Stimulated activated CD8-positive, alpha-beta memory T cell treated with anti-CD3 and anti-CD28 coated beads, Interleukin-2, amount 100 ng/mL, for 1 hour (primary cell): Measurements from ENCODE around the gene MORC4.
A peak's percentile ranks its signal among the peaks of the same experiment; 100 is the strongest.
"Not testable (repeated sequence)": the region's sequence is repeated elsewhere in the genome, so short reads cannot be mapped to it uniquely, and the experiment has no call there.

Experiments used
- DNase-seq, 2 donors: peaks; one replicate each; pipeline ENCODE4 v3.0.0-alpha.2; 2020; ENCODE audit warnings: low read depth in 2 of 2

Gene MORC4

GRCh38 chrX:107000013-107000515, at the start of gene MORC4:
Gene MORC4 (minus strand): TSS chrX:107000212. CDS start chrX:106999969, 243 bp downstream.
- DNase-seq = peak in 1 of 2 donors; percentile 22

DNA sequence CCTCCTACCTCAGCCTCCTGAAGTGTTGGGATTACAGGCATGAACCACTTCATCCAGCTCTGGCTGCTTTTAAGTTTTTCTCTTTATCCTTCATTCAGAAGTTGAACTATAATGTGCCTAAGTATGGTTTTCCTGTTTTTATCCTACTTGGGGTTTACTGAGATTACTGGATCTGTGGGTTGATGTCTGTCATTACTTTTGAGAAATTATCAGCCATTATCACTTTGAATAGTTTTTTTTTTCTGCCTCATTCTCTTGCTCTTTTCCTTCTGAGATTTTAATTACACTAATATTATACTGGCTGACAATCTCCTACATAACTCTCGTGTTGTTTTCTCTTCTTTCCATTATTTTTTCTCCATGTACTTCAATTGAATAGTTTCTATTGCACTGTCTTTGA, 47.6 kb upstream of the MORC4 start:
- no peak for DNase-seq

GRCh38 chrX:107029752-107030151, 29.7 kb upstream of the MORC4 start:
- DNase-seq = no peak

GRCh38 chrX:107025545-107025944, 25.5 kb upstream of the MORC4 start:
- DNase-seq = no peak

DNA sequence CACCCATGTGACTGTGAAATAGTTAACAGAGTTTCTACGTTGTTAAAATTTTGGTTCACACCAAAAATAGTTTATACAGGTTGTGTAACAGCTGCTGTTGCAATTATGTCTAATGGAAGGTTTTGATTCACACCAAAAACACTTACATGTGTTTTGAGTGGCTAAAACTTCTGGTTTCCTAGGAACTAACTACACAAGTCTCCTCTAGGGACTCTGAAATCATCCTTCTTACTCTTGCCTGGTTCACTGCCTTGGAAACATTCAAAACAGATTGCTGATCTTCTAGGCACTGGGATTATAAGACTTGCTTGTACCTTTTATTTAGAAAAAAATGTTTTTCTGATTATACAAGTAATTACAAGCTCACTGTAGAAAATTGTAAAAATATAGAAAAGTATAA, 14.9 kb upstream of the MORC4 start:
- no peak for DNase-seq

- DNase-seq = no peak
Measured at GRCh38 chrX:107008034-107008433, 8.0 kb upstream of the MORC4 start.

- peak in 1 of 2 donors; percentile 16 for DNase-seq
Measured at GRCh38 chrX:106999002-106999975, 723 bp downstream of the MORC4 start.

DNA sequence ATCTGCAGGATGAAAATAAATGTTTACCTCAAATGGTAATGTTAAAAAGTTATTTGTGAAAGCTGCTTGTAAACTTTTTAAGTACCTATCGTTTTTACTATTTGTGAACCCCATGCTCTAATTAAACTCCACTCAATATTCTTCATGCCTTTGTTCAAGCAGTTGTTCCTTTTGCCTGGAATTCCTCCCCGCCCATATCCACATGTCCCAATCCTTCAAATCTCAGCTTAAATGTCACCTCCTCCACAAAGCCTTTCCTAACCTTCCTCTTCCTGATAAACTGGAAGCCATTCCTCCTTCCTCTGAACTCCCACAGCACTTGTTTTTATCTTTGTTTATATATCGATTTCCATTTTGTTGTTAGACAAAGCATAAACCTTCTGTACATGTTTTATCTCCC, 2.4 kb downstream of the MORC4 start:
- no peak for DNase-seq

DNA sequence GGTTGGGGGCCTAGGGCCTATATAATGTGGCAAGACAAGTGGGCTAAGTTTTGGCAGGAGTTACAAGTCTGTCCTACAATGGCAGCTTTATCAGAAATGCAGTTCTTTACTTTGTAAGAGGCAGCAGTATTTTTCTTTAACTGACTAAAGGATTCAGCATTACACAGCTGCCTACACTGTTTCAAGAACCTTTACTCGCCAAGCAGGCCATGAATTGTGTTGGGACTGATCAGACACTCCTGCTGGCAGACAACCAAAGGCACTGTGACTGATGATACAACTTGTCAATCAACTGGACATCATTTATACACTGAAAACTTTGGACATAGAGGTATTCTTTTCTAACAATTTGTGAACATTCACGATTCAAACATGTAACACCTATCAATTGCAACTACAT, 4.3 kb downstream of the MORC4 start:
- DNase-seq = no peak

DNA sequence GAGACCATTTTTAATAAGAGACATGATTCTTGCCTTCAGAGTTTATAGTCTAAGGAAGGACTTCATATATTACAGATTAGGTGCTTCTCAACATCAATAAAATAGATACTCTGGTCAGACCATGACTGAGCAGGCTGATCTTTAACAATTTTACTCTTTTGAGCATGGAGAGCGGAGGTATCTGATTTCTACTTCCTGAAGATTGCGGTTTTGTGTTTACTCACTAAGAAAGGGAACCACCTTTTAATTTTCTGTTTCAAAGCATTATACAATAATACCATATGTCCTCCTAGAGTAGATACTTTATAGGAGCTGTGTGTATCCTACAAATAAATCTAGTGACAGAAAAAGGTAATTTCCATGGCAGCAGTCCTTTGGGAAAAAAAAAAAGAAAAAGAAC, 12.5 kb downstream of the MORC4 start:
- no peak for DNase-seq

DNA sequence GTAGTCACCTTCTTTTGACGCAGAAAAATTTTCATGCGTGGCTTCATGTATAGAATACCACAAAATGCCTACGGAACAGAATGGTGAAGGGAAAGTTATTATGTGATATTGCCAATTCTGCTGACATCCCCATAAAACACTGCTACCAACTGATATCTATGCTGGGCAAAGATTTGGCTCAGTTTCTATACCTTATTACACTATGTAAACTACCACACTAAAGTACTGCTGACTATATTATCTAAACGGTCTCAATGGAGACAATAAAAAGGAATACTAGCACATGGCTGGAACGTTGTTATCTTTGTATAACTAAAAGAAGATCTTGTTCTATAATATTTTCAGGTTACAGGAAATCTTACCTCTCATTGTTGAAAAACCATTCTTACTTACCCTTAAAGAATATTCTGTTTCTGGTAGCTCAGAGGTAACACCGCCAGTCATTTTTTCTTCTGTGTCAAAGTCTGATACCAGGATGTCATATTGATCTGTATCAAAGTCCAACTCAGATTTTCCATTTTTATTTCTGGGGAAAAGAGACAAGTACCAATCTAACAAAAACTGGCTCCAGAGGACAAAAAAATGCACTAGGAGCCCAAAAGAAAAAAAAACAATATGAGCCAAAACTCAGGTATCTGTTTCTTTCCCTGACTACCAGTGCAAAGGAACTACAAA, 18.9 kb downstream of the MORC4 start:
- DNase-seq = no peak

- no peak for DNase-seq
Measured at GRCh38 chrX:106976416-106976815, 23.6 kb downstream of the MORC4 start.

- no peak for DNase-seq
Measured at GRCh38 chrX:106973433-106974149, 26.4 kb downstream of the MORC4 start.

DNA sequence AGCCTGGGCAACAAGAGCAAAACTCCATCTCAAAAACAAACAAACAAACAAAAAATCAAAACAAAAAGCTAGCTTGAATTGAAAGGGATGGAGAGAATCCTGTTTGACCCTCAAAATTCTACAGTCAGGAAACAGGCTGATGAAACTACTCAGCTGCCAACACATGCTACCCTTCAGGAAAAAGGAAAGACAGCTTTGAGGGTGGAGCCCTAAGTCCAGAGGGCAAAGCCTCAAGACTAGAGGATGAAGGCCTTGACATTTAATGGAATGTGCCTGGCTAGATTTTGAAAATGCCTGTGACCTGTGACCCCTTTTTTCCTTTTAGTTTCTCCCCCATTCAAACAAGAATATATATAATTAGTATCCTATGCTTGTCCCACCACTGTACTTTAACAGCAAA, 27.1 kb downstream of the MORC4 start:
- DNase-seq = no peak

GRCh38 chrX:106966547-106966946, 33.5 kb downstream of the MORC4 start:
- DNase-seq = not testable (repeated sequence)

- DNase-seq = no peak
Measured at GRCh38 chrX:106964290-106964689, 35.7 kb downstream of the MORC4 start.

GRCh38 chrX:106963111-106963510, 36.9 kb downstream of the MORC4 start:
- DNase-seq = no peak

GRCh38 chrX:106959901-106960300, 40.1 kb downstream of the MORC4 start:
- DNase-seq = no peak

DNA sequence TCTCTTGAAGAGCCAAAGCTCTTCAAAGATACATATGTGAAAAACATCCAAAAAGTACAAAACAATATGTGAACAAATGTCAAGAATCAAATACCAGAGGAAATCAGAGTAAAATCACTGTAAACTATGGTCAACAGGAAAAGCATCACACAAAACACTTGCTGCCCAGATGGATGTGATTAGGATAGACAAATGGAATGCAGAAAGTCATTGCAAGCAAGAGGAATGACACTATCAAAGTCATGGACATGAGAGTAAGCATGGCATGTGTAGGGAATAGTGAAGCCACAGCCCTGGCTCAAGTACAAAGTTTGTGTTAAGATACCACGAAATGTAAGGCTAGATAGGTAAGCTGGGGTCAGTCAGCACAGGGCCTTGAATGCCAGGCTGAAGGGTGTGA, 42.2 kb downstream of the MORC4 start:
- no peak for DNase-seq

GRCh38 chrX:106955004-106955772, 44.8 kb downstream of the MORC4 start:
- DNase-seq = no peak

GRCh38 chrX:106954041-106954440, 46.0 kb downstream of the MORC4 start:
- DNase-seq = no peak
